Measurements from ENCODE around the gene ATP2B1.

GRCh38 chr12:89544022-89544421 is 164.6 kb downstream of the ATP2B1 start:
- no peak for TF ChIP-seq CTCF (IDR thresholded peaks at IDR 0.05)
- TF ChIP-seq POLR2A (IDR thresholded peaks at IDR 0.05): no peak
